Measurements from ENCODE around the gene CHI3L1. TPM values are rescaled to one million over a fixed set of nuclear protein-coding genes. Genes with fewer than 3 reads are reported as not detected.

The CHI3L1 gene
- total RNA-seq, 1 donor from 2014 or later: not detected

DNA sequence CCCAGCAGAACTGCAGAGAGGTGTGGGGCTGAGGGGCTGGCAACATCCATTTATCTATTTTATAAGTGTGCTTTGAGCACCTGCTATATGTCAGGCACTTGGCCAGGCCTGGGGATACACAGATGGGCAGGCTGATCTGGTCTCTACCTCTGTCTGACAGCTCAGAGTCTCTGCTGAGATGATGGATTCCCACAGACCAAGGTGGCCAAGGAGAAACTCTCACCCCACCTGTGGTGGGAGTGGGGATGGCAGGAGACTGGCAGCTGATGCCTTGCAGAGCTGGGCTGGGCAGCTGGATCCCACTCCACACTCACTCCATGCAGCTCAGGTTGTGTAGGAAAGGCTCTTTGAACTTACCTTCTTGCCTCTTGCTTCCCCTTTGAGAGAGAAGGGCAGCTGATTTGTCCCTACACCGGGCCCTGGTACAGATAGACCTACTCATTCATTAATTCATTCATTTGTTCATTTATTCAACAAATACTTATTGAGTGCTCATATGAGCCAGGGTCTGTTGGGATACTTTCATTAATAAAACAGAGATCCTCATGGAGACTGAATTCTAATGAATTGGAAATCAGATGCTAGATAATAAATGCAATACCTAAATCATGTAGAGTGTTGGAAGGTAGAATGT lies 50.0 kb downstream of the CHI3L1 start:
- intact Hi-C loops (cut with micrococcal nuclease): no loop called here

GRCh38 chr1:203135636-203136305 lies 50.7 kb downstream of the CHI3L1 start:
- intact Hi-C loops (cut with micrococcal nuclease): no loop called here

GRCh38 chr1:203133970-203134725 lies 52.4 kb downstream of the CHI3L1 start:
- intact Hi-C loops (cut with micrococcal nuclease): no loop called here

DNA sequence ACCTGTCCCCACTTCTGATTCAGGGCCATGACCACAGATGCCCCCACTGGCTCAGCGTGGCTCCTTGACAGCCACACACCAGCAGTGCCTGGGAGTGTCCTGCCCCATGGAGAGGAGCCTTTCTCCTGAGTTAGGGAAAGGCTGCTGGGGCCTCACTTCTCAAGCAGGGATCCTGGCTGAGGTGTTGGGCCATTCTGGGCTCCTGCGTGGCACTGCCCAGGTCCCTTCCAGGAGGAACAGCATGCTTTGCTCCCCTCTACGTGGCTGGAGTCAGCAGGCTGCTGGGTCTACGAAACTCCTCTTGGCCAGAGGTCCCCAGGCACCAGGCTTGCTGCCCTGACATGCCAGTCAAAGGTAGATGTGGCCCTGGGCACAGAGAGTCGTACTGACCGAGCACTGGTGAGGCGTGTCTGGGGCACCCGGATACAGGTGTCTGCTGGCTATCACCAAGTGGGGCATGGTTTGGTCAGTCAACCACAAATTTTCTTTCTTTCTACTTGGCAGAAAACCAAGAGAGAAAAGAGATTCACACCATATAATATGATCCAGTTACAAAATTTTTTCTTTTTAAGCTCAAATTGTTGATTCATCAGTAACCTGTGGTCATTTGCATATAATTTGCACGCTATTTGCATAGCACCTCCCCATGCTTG lies 54.8 kb downstream of the CHI3L1 start:
- intact Hi-C loops (cut with micrococcal nuclease): no loop called here

GRCh38 chr1:203130358-203130985 lies 56.0 kb downstream of the CHI3L1 start:
- intact Hi-C loops (cut with micrococcal nuclease): no loop called here

DNA sequence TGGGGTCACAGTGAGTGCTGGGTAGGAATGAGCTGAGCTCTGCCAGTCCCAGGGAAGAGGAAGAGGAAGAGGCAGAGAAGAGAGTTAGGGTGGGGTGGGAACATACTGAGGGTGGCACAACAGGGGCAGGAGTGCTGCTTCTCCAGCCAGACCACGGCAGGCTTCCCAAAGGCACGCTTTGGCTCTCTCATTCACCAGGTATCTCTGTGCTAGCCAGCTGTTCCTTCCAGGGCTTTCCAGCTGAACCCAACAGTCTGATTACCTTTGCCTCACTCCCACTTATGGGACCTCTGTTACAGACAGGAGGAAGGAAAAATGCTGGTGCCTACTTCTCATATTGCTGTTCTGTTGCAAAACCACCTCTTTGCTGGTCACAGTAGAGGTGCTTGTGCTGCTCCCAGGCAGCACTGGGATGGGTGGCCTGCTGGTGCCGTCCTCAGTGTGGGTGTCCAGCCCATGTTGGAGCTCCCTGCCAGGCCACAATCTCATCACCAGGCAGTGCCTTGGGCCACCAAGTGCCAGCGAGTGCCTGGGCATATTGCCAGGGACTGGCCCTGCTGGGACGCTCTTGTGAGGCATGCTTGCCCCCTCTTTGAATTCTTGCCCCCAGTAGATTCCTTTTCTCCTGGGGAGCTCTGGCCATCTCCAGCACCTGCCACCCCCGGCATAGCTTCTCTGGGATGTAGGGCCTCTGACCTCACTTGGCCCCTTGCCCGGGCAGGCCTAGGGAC lies 56.8 kb downstream of the CHI3L1 start:
- intact Hi-C loops (cut with micrococcal nuclease): no loop called here

Other genes starting within 250 kb of the CHI3L1 start
- 73.2 and 78.5 TPM in 2 replicates for gene ADIPOR1, start 228.4 kb downstream of the CHI3L1 start, total RNA-seq
- gene CYB5R1, start 219.4 kb downstream of the CHI3L1 start, total RNA-seq: 25.3 and 30.1 TPM in 2 replicates
- gene TMEM183A, start 179.3 kb downstream of the CHI3L1 start, total RNA-seq: 66.3 and 70.7 TPM in 2 replicates
- 6.4 and 7.9 TPM in 2 replicates for gene PPFIA4, start 160.2 kb downstream of the CHI3L1 start, total RNA-seq
- gene MYOG, start 100.7 kb downstream of the CHI3L1 start, total RNA-seq: not detected in 2 replicates
- not detected in 2 replicates for gene ADORA1, start 59.0 kb downstream of the CHI3L1 start, total RNA-seq
- not detected in 2 replicates for gene MYBPH, start 10.9 kb downstream of the CHI3L1 start, total RNA-seq
- 0.27 and 0.41 TPM in 2 replicates for gene CHIT1, start 43.0 kb upstream of the CHI3L1 start, total RNA-seq
- 170 and 175 TPM in 2 replicates for gene BTG2, start 118.8 kb upstream of the CHI3L1 start, total RNA-seq
- gene FMOD, start 164.4 kb upstream of the CHI3L1 start, total RNA-seq: 0.15 and 0.39 TPM in 2 replicates

All from T-helper 1 cell treated with Interleukin-12 subunit alpha and Interleukin-12 subunit beta and Interleukin-4 antibody, amounts not matched to agents 30 ng/mL and 1 ng/mL, for 36 hours (primary cell).